Tibial artery (tissue), 4 donors: ENCODE data around the gene MYO10.
"Not testable (repeated sequence)": the region's sequence is repeated elsewhere in the genome, so short reads cannot be mapped to it uniquely, and the experiment has no call there.

Source experiments
- DNase-seq, 2 donors: peaks; one replicate each; pipeline ENCODE4 v3.0.0-alpha.2; 2019
- H3K27ac ChIP-seq, 2 donors: fragments of 200-600 bp; sonication (generic) in 1 of 2; 1 replicate in 1 of 2; 2 replicates in 1 of 2; pipeline ENCODE4 v1.5.1; 2018 to 2019; ENCODE audit warnings: mild to moderate bottlenecking in 1 of 2
- H3K27me3 ChIP-seq, 2 donors: fragments of 200-600 bp; sonication (generic) in 1 of 2; one replicate each; pipeline versions ENCODE4 v1.5.1 to v1.6.0; 2016 to 2019
- H3K36me3 ChIP-seq, 3 donors: fragments of 200-600 bp; sonication (generic) in 2 of 3; one replicate each; pipeline ENCODE4 v1.5.1; 2016 to 2019; ENCODE audit warnings: mild to moderate bottlenecking in 2 of 3
- H3K4me1 ChIP-seq, 4 donors: fragments of 200-600 bp; sonication (generic) in 2 of 4; 1 replicate in 3 of 4; 2 replicates in 1 of 4; pipeline ENCODE4 v1.5.1; 2016 to 2019
- H3K4me3 ChIP-seq, 2 donors: fragments of 200-600 bp; sonication (generic) in 1 of 2; 1 replicate in 1 of 2; 2 replicates in 1 of 2; pipeline ENCODE4 v1.5.1; 2018 to 2019; ENCODE audit warnings: mild to moderate bottlenecking in 2 of 2
- H3K9me3 ChIP-seq, 3 donors: fragments of 200-600 bp; sonication (generic) in 1 of 3; one replicate each; pipeline ENCODE4 v1.5.1; 2016 to 2019
- intact Hi-C: fragments of 100-400 bp; cut with DNase I; formaldehyde crosslinking; loops from one replicate; pipeline ENCODE4 v1.15.0; 2023; ENCODE audit warnings: low total_unique reads
- TF ChIP-seq, protein P1 (sequence below), 2 experiments: fragments of 200-600 bp in 1 of 2; fragments of 450-650 bp in 1 of 2; IDR thresholded peaks; one replicate each; pipeline ENCODE4 v1.5.1; 2017 to 2019; ENCODE audit warnings: antibody characterized with exemption in 2 of 2, mild to moderate bottlenecking in 1 of 2, moderate library complexity in 1 of 2

The MYO10 gene

GRCh38 chr5:16880547-16880946, 55.5 kb downstream of the MYO10 start:
- no peak for DNase-seq
- peaks cover 0 to 75% (median 46%) of the 10 kb centered on the region in 4 donors for H3K4me1 ChIP-seq
- intact Hi-C loops, result no loop called here
- H3K9me3 ChIP-seq, result no peaks in the 10 kb centered on the region
- H3K4me3 ChIP-seq, result no peak overlapping the region
- H3K27ac ChIP-seq, result peak overlapping the region; percentile 82 to 84
- H3K27me3 ChIP-seq, result no peaks in the 10 kb centered on the region
- TF ChIP-seq, protein P1, sequence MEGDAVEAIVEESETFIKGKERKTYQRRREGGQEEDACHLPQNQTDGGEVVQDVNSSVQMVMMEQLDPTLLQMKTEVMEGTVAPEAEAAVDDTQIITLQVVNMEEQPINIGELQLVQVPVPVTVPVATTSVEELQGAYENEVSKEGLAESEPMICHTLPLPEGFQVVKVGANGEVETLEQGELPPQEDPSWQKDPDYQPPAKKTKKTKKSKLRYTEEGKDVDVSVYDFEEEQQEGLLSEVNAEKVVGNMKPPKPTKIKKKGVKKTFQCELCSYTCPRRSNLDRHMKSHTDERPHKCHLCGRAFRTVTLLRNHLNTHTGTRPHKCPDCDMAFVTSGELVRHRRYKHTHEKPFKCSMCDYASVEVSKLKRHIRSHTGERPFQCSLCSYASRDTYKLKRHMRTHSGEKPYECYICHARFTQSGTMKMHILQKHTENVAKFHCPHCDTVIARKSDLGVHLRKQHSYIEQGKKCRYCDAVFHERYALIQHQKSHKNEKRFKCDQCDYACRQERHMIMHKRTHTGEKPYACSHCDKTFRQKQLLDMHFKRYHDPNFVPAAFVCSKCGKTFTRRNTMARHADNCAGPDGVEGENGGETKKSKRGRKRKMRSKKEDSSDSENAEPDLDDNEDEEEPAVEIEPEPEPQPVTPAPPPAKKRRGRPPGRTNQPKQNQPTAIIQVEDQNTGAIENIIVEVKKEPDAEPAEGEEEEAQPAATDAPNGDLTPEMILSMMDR (IDR thresholded peaks at IDR 0.05), result no peak
- peaks cover 0 to 5% (median 0%) of the 10 kb centered on the region in 3 donors for H3K36me3 ChIP-seq

- Histone ChIP-seq H3K36me3 (peaks cover 0 to 5% (median 0%) of the 10 kb centered on the region in 3 donors), H3K27ac (peak overlapping the region; percentile 82 to 84), H3K27me3 (no peaks in the 10 kb centered on the region), H3K4me3 (no peak overlapping the region), H3K9me3 (no peaks in the 10 kb centered on the region), H3K4me1 (peaks cover 0 to 66% (median 38%) of the 10 kb centered on the region in 4 donors)
- TF ChIP-seq, protein P1 (IDR thresholded peaks at IDR 0.05), result no peak
- intact Hi-C loops, result no loop called here
- no peak for DNase-seq
These were observed 56.4 kb downstream of the MYO10 start for GRCh38 chr5:16879650-16880049.

GRCh38 chr5:16879191-16879590, 56.9 kb downstream of the MYO10 start:
- Histone ChIP-seq H3K27me3 (no peaks in the 10 kb centered on the region), H3K36me3 (peaks cover 0 to 5% (median 0%) of the 10 kb centered on the region in 3 donors), H3K4me3 (no peak overlapping the region), H3K9me3 (no peaks in the 10 kb centered on the region), H3K4me1 (peaks cover 0 to 61% (median 33%) of the 10 kb centered on the region in 4 donors), H3K27ac (peak overlapping the region; percentile 82 to 84)
- intact Hi-C loops, result no loop called here
- DNase-seq, result no peak
- TF ChIP-seq, protein P1 (IDR thresholded peaks at IDR 0.05), result no peak

DNA sequence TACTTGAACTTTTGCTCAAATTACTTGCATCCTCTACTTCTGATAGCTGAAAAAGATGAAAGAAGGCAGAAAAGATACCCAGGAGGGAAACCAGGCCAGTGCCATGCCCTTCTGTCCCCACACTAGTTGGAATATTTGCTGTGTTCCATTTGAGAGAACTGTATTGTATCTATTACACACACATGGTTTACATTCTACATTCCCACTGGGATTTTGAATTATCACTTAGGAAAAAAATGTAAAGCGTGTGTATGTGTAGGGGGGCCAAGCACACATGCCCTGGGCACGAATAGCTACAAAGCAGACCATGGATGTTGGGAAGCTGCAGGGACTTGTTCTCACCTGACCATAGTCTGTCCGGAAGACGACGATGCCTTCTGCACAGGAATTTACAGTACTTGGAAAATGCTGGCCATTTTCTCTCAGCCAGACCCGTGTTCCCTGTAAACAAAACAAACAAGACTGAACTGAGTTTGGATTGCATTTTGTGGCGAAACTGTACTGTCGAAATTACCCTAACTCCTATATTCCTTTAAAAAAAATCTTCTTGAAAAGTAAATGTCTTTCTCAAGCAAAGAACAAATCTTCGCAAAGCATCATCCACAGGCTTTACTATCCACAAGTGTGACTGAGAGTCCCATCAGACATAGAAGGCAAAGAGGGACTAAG, 58.7 kb downstream of the MYO10 start:
- intact Hi-C loops, result no loop called here
- peak overlapping the region in 1 of 2 donors; percentile 84 for H3K27ac ChIP-seq

DNA sequence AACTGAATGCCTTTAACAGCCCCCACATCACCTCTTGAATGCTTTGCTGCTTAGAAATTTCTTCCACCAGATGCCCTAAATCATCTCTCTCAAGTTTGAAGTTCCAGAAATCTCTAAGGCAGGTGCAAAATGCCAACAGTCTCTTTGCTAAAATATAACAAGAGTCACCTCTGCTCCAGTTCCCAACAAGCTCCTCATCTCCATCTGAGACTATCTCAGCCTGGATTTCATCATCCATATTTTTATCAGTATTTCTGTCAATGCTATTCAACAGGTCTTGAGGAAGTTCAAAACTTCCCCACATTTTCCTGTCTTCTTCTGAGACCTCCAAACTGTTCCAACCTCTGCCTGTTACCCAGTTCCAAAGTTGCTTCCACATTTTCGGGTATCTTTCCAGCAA, 61.7 kb downstream of the MYO10 start:
- H3K27ac ChIP-seq, DNase-seq, H3K27me3 ChIP-seq, intact Hi-C loops, H3K36me3 ChIP-seq, H3K4me3 ChIP-seq, H3K9me3 ChIP-seq: not testable (repeated sequence)
- peaks cover 0 to 51% (median 30%) of the 10 kb centered on the region in 4 donors for H3K4me1 ChIP-seq

More for the DNA sequence above, 58.7 kb downstream of the MYO10 start:
- H3K27me3 ChIP-seq, result no peaks in the 10 kb centered on the region
- peaks cover 0 to 5% (median 0%) of the 10 kb centered on the region in 3 donors for H3K36me3 ChIP-seq
- no peak overlapping the region for H3K4me3 ChIP-seq
- DNase-seq, result no peak
- no peaks in the 10 kb centered on the region for H3K9me3 ChIP-seq
- TF ChIP-seq, protein P1 (IDR thresholded peaks at IDR 0.05), result no peak
- peaks cover 0 to 53% (median 25%) of the 10 kb centered on the region in 4 donors for H3K4me1 ChIP-seq

DNA sequence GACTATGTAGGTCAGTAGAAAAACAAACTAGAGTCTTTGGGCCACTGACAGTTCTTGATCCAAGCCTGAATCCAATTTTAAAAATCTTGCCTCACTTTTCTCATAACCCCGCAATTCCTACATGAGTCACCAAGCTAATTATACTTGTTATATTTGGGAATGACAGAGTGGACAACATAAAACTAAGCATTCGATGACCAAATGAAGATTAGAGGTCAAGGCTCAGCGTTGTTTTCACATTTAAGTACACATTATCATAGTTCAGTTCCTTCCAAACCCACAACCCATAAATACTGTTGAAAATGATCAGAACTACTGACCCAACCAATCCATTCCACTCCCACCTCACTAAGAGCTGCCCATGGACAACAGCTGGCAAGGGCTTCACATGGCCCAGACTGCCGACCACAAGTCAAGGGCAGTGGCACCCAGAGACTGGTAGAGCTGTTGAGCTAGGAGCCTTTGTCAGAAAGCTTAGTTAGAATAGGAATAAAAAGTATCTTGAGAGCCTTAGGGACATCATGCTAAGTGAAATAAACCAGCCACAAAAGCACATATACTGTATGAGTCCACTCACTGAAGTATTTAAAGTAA, 64.2 kb downstream of the MYO10 start:
- DNase-seq, result no peak
- Histone ChIP-seq H3K4me3 (no peak overlapping the region), H3K4me1 (peaks cover 0 to 58% (median 30%) of the 10 kb centered on the region in 4 donors), H3K9me3 (no peaks in the 10 kb centered on the region), H3K27ac (peak overlapping the region; percentile 82 to 84), H3K36me3 (peaks cover 0 to 4% (median 0%) of the 10 kb centered on the region in 3 donors), H3K27me3 (no peaks in the 10 kb centered on the region)
- intact Hi-C loops, result no loop called here
- TF ChIP-seq, protein P1 (IDR thresholded peaks at IDR 0.05), result no peak
